Pancreas (tissue), 10 donors: Measurements from ENCODE around the gene VAV2. TPM values are rescaled to one million over a fixed set of nuclear protein-coding genes. Genes with fewer than 3 reads are reported as not detected.

Experiments used
- ATAC-seq, 4 donors: fragments of 200-7000 bp; cut with Tn5 transposase; one replicate each; pipeline versions ENCODE4 v1.8.0 to v1.9.1; 2020; ENCODE audit warnings: mild to moderate bottlenecking in 4 of 4, moderate library complexity in 4 of 4
- DNase-seq, 6 donors: peaks; one replicate each; pipeline ENCODE4 v3.0.0-alpha.2; 2020
- FAIRE-seq: peaks from 2 replicates; lab custom pipeline; 2012; peaks lifted over from hg19 to GRCh38; lab: Jason Lieb, UNC
- H3K27ac ChIP-seq, 4 donors: fragments of 200-600 bp; sonication (generic); 1 replicate in 3 of 4; 2 replicates in 1 of 4; pipeline versions ENCODE4 v1.5.0 to v1.8.0; 2020
- H3K27me3 ChIP-seq, 4 donors: fragments of 200-600 bp; one replicate each; pipeline ENCODE4 v1.8.0; 2021
- H3K36me3 ChIP-seq, 3 donors: fragments of 200-600 bp; sonication (generic) in 1 of 3; one replicate each; pipeline versions ENCODE4 v1.5.0 to v1.8.0; 2020 to 2021
- H3K4me1 ChIP-seq, 3 donors: fragments of 200-600 bp; one replicate each; pipeline ENCODE4 v1.8.0; 2021
- H3K4me3 ChIP-seq, 4 donors: fragments of 200-600 bp; sonication (generic) in 2 of 4; one replicate each; pipeline versions ENCODE4 v1.5.0 to v1.8.0; 2020 to 2021
- H3K9me3 ChIP-seq, 4 donors: fragments of 200-600 bp; one replicate each; pipeline ENCODE4 v1.8.0; 2021
- CTCF ChIP-seq, 4 donors: fragments of 200-600 bp; sonication (generic) in 3 of 4; IDR thresholded peaks; one replicate each; pipeline versions ENCODE4 v1.5.0 to v1.8.0; 2021; ENCODE audit warnings: antibody characterized with exemption in 4 of 4
- WGBS, 2 donors: extraction: QIAGEN DNeasy Blood & Tissue Kit; methylation state at CpG; one replicate each; pipeline ENCODE4 v1.1.7; 2013; 5-methylcytosine and 5-hydroxymethylcytosine counted together
- intact Hi-C, 3 donors: fragments of 100-400 bp; cut with DNase I; formaldehyde crosslinking; loops; one replicate each; pipeline versions ENCODE4 v1.11.1 to v1.14.2; 2022
- polyA plus RNA-seq, 2 donors: library from polyadenylated mRNA; stranded (reverse); fragments of 200-250 nt; gene quantifications; one replicate each; pipeline ENCODE4 v1.2.3, GENCODE V29; 2013
- total RNA-seq, 6 donors: library from RNA; stranded (reverse); fragmentation: NEBNext Ultra II Directional in 4 of 6; extraction: Animal tissue kit (Norgen Biotek cat#: 25700) in 4 of 6; gene quantifications; one replicate each; pipeline versions ENCODE4 v1.2.1 to v1.2.4, GENCODE V29; 2021 to 2023
- donor health status: healthy with polysubstance abuse.
- donor health status: DM: no; HTN: no; CAD: no; lungs with moderate emphysema.
- donor health status: DM: no; HTN: no; CAD: no.
- donor health status: control.
- donor health status: control.
- donor health status: Bipolar disorder and iron deficiency.
- donor health status: DM: yes; HTN: yes; CAD: no.
- donor health status: DM: no; HTN: no; CAD: no.
- donor health status: DM: no; HTN: no; CAD: no.
- donor health status: DM: yes; HTN: yes; CAD: no.

Gene VAV2
- total and polyA plus RNA-seq, 8 donors = 20.5 to 41.0 (median 33.6) TPM

- FAIRE-seq (no peak), ATAC-seq (no peak), DNase-seq (peak in 3 of 6 donors; percentile 35 to 67 (median 52))
- Histone ChIP-seq H3K4me3 (no peak overlapping the region), H3K27ac (no peak overlapping the region), H3K4me1 (peaks cover 19 to 28% (median 19%) of the 10 kb centered on the region in 3 donors), H3K36me3 (no peaks in the 10 kb centered on the region), H3K27me3 (no peaks in the 10 kb centered on the region), H3K9me3 (no peaks in the 10 kb centered on the region)
- WGBS, 2 donors = 83 to 86% methylated on average over 29 of the region's 29 CpGs
- intact Hi-C loops = no loop called here
- TF ChIP-seq CTCF (IDR thresholded peaks at IDR 0.05) = no peak
Measured at GRCh38 chr9:133953976-133954709, 38.0 kb downstream of the VAV2 start.

GRCh38 chr9:133953621-133953975 lies 38.5 kb downstream of the VAV2 start:
- no peaks in the 10 kb centered on the region for H3K27me3 ChIP-seq
- intact Hi-C loops = no loop called here
- no peak overlapping the region for H3K27ac ChIP-seq
- DNase-seq (peak in 3 of 6 donors; percentile 19 to 50 (median 45)), FAIRE-seq (no peak), ATAC-seq (no peak)
- TF ChIP-seq CTCF (IDR thresholded peaks at IDR 0.05) = no peak
- WGBS, 2 donors = 94 to 97% methylated on average over 4 of the region's 4 CpGs
- H3K4me1 ChIP-seq = peaks cover 19 to 23% (median 19%) of the 10 kb centered on the region in 3 donors
- no peak overlapping the region for H3K4me3 ChIP-seq
- no peaks in the 10 kb centered on the region for H3K9me3 ChIP-seq
- no peaks in the 10 kb centered on the region for H3K36me3 ChIP-seq

GRCh38 chr9:133952598-133953550 lies 39.2 kb downstream of the VAV2 start:
- 85 to 92% methylated on average over 17 to 18 of the region's 18 CpGs for WGBS, 2 donors
- TF ChIP-seq CTCF (IDR thresholded peaks at IDR 0.05) = no peak
- peak in 3 of 6 donors; percentile 37 to 64 (median 45) for DNase-seq
- intact Hi-C loops = no loop called here
- H3K4me1 ChIP-seq = peaks cover 19 to 23% (median 19%) of the 10 kb centered on the region in 3 donors
- no peaks in the 10 kb centered on the region for H3K9me3 ChIP-seq
- H3K27me3 ChIP-seq = no peaks in the 10 kb centered on the region
- no peak overlapping the region for H3K4me3 ChIP-seq
- FAIRE-seq = no peak
- no peaks in the 10 kb centered on the region for H3K36me3 ChIP-seq
- ATAC-seq = no peak
- H3K27ac ChIP-seq = no peak overlapping the region

GRCh38 chr9:133951265-133951664 lies 40.9 kb downstream of the VAV2 start:
- H3K27ac ChIP-seq = no peak overlapping the region
- WGBS, 2 donors = 85 to 87% methylated on average over 8 of the region's 8 CpGs
- FAIRE-seq = no peak

More at GRCh38 chr9:133951265-133951664, 40.9 kb downstream of the VAV2 start:
- H3K36me3 ChIP-seq = no peaks in the 10 kb centered on the region
- TF ChIP-seq CTCF (IDR thresholded peaks at IDR 0.05) = no peak
- peak in 1 of 4 donors; percentile 19 for ATAC-seq
- peak in 3 of 6 donors; percentile 35 to 70 (median 47) for DNase-seq
- no peaks in the 10 kb centered on the region for H3K9me3 ChIP-seq
- no peak overlapping the region for H3K4me3 ChIP-seq
- peaks cover 6 to 10% (median 6%) of the 10 kb centered on the region in 3 donors for H3K4me1 ChIP-seq
- no peaks in the 10 kb centered on the region for H3K27me3 ChIP-seq
- intact Hi-C loops = no loop called here
